Endothelial cell of umbilical vein (primary cell): Measurements from ENCODE around the gene ATP2B2.

Experiments used
- CTCF ChIP-seq, 2 donors: IDR thresholded peaks; 1 replicate in 1 of 2; 2 replicates in 1 of 2; pipeline ENCODE4 v1.5.1; 2011; ENCODE audit warnings: low read length in 2 of 2, mild to moderate bottlenecking in 2 of 2, moderate library complexity in 2 of 2, control low read depth in 1 of 2, inconsistent platforms in 1 of 2, low read depth in 1 of 2; ENCODE audit not compliant: insufficient read depth in 1 of 2; ENCODE audit errors: extremely low read depth in 1 of 2
- MYC ChIP-seq: IDR thresholded peaks from one replicate; pipeline ENCODE4 v1.6.1; 2011; ENCODE audit warnings: mild to moderate bottlenecking, low read depth, low read length
- POLR2AphosphoS5 ChIP-seq: IDR thresholded peaks from 2 replicates; pipeline ENCODE4 v1.6.1; 2012; ENCODE audit warnings: low read depth, mild to moderate bottlenecking, control low read depth, low read length, moderate library complexity; ENCODE audit not compliant: insufficient read depth

- TF ChIP-seq MYC: no peak
- no peak for TF ChIP-seq POLR2AphosphoS5
- no peak for TF ChIP-seq CTCF (IDR thresholded peaks at IDR 0.05; ENCODE audit: extremely low read depth in 1 of 2, insufficient read depth in 1 of 2, low read depth in 1 of 2, low read length in 2 of 2)
These were observed 21.0 kb upstream of the ATP2B2 start for GRCh38 chr3:10526366-10526765.
